Activated CD4-positive, alpha-beta T cell treated with anti-CD3 and anti-CD28 coated beads for 48 hours (primary cell): Measurements from ENCODE around the gene BAG1.
A peak's percentile ranks its signal among the peaks of the same experiment; 100 is the strongest.

Experiments
- DNase-seq: peaks from one replicate; pipeline ENCODE4 v3.0.0-alpha.2; 2020

BAG1 gene

DNA sequence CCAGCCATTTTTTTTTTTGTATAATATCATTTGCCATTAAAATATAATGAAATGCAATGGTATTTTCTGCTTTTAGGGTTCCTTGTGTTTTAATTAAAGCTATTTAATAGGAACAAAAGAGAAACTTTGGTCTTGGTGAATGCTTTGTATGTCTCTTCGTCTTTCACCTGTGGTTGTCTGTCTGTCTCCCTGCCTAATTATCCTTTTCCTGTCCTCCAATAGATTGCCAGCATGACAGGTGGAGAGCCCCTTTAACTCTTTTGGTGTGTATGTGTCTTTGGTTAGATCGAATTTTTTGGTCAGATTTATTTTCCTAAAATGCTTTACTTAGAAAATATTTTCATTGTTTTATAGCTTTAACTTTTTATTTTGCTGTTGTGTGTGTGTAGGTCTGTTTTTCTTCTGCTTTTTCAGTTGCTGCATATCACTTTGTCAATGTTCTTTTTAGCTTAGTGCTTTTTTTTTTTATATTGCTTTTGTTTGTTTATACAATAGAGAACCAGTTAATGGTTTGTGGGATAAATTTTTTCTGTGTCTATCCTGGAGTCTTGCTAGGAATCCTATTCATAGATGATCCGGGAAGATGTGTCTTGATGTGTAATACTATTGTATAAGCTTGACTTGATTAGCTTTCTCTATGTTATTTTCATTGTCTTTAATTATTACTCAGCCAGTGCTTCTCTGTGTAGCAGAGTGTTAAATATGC lies 8.9 kb upstream of the BAG1 start:
- no peak for DNase-seq

DNA sequence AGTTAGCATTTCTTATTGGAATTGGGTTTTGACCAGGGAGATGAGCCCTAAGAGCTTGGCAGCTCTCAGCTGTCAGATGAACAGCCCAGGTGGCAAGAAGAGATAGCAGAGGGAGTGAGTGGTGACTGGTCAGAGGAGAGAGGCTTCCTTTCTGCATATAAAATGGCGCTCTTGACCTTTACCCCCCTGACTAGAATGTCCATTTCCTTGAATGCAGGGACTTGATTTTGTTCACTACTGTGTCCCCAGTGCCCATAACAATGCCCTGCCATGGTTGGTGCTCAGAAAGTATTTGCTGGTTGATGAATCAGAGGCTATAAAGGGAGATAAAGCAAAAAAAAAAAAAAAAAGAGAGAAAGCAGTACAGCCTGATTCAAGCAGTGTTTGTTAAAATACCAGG lies 7.6 kb upstream of the BAG1 start:
- DNase-seq: no peak

DNA sequence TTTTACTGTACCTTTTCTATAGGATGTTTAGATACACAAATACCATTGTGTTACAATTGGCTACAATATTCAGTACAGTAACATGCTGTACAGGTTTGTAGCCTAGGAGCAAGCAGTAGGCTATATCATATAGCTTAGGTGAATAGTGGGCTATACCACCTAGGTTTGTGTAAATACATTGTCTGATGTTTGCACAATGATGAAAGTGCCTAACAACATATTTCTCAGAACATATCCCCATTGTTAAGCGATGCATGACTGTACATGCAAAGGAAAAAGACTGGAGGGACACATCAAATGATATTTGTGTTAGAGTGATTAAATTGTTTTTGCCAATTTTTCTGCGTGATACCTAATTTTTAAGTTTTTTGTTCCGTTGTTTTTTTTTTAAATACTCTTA lies 5.6 kb upstream of the BAG1 start:
- DNase-seq: no peak

DNA sequence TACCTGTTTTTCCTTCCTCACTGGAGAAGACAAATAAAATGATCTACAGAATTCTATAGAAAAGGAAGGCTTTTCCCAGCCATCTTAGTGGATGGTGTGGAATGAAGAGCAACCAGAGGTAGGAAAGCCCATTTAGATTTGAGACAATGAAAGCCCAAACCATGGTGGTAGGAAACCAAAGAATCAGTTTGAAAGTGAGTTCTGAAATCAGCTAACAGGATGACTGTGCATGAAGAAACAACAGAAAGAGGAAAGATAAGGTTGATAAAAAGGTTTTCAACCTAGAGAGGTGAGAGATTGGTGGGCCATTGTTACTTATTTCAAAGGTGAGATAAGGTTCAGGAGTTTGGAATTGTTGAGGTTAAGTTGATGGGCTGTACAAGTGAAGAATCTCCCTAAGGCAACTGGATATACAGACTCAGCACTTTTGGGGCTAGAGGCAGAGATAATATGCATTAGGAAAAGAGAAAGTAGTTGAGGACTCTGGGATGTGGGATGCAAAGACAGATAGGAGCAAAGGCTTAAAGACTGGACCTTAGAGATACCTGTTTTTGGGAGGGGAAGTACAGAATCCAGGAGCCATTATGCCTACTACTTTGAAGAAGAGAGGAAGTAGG lies 2.8 kb upstream of the BAG1 start:
- DNase-seq: no peak

DNA sequence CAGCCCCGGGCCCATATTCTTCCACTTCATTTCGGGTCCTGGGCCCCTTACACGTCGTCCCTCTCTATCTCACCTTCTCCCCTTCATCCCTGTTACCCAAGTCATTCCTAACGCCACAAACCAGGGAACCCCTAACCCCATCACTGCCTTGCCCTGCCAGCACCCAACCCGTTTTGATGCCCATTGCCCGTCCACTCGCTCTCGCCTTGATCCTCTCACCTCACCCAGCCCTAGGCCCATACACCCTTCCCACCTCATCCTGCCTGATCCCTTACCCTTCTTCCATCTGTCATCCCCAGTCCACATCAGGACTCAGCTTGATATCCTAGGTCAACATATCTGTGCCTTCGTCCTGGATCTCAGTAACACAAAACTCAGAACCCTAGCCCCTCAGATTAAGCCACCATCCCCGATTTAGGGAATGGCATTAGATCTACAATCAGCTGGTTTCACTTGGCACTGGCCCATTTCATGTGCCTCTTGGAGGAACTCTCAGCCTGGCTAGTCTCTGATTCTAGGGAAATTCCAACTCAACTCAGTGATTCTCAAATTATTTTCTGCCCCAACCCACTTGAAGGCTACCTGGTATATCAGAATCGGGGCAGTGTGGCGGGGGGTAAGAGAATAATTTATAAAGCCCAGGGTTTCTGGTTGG lies 830 bp upstream of the BAG1 start:
- DNase-seq: no peak

DNA sequence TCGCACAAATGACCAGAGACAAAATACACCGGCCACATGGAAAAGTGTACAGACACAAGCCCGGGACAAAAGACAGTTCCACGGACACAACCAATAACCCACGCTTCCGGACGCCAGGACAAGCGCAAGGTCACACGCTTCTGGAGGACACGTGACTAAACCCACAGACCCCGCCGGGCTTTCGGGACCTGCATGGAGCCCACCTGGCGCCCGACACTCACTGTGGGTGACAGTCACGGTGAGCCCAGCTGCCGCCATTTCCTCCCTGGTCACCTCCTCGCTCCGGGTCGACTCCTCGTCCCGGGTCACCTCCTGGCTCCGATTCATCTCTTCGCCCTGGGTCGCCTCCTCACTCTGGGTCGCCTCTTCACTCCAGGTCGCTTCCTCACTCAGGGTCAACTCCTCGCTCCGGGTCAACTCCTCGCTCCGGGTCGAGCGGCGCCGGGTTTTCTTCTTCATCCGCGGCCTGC lies 470 bp downstream of the BAG1 start:
- DNase-seq: peak; percentile 58

DNA sequence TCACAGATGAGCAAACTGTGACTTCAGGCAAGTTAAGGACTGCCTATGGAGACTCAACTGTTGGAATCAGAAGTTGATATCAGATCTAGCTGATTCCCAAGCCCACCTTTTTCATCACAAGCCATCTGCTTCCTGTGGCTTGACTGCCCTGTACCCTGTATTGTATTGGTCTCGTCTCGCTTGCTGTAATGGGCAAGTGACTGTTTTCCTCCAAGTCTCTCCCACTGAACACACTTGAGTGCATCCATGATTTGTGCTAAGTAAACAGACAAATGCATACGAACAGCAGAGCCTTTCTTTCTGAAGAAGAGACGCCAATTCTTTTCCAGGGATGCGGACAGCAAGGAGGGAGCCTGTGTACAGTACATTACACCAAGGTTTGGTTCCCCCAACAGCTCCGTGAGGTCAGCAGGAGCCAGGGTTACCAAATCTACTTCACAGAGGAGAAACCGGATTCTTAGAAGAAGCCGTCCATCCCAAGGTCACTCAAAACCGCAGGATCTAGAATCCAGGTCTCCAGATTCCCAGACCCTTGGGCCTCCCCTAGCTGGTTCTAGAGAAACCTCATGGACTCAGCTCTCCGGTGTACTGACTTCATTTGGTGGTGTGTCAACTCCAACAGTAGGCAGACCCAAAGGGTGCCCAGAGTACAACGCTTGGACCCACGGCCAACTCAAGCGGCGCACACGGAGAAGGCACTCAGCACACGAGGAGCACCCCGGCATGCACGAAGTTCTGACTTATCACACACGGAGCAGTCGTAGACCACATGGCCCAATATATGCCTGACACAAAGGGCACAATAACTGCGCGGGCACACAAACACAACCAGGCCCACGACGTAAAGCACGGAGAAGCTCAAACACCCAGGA lies 1.1 kb downstream of the BAG1 start:
- peak; percentile 41 for DNase-seq

DNA sequence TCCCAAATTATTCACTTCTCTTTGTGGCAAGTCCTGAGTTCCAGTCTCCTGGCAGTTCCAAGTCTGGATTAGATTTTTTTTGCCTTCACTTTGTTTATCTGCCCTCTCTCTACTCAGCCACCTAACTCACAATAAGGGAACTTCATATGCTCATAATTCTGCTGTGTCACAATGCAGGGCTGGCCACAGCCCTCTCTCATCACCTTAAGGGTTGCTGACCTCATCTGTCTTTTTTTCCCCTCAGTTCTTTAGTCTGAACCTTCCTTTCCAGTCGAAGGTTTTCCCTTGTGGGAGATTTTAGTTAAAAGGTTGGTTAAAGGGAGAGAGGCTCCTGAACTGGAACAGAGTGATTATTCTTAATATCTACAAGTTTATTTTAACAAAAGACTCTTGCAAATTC lies 4.1 kb downstream of the BAG1 start:
- no peak for DNase-seq

DNA sequence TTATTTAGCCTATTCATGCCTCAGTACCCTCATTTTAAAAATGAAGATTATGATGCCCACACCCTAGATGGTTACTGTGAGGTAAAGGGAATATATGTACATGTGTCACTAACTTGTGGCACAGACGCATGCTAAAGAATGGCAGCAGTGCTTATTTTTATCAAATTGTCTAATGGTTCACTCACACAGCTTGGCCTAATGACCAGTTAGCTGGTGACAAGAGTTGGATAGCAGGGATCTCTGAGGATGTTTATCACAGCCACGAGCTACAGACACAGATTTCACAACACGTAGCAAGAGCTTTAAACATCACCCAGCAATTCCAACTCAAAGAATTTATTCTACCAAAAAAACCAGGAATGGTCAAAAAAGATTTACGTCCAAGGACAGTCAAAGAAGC lies 7.2 kb downstream of the BAG1 start:
- DNase-seq: no peak

DNA sequence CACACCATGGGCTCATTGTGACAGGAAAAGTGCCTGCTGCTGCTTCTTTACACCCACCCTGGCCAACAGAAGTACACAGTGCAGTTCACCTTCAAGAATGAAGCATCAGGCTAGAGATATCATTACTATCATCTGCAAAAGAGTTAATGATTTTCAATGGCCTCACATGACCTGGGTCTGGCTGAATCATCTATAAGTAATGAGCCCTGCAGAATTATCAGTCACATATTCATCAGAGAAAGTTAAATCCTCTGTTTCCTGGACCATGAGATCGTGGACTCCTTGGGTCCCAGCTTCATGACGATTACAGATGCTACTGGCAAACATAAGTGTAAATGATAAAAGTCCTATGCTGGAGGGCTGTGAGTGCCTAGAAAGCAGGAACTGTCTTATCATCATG lies 8.3 kb downstream of the BAG1 start:
- DNase-seq: no peak

DNA sequence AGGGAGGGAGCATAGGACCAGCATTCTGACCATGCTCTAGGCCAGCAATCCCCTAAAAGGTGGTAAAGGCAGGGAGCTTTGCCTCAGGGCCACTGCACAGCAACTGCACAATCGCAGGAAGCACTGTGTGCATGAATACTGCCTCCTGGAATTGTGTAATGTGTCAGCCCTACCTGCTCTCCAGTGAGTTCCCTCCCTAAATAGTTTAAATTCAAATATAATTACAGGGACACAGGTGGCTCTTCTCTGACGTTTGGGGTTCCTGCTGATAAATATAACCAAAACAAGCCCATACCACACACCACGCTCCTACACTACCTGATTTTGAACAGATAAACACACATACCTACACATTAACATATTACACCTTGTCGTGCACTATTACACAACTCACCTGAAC lies 9.0 kb downstream of the BAG1 start:
- DNase-seq: no peak

DNA sequence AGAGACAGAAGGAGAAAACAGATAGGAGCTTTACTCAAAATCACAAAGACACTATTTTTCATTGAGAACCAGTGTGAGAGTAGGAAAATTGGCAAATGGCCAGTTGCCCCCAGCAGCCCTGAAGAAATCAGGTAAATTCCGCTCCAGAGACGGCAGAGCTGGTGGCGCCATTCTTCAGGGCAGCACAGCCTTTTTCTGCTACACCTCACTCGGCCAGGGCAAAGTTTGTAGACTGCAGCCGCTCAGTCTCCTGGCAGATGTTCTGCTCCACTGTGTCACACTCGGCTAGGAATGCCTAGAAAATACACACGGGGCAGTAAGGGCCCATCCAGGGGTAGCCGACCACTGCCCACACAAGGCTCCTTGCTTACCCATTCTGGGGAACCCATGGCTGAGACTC lies 9.5 kb downstream of the BAG1 start:
- DNase-seq: no peak

DNA sequence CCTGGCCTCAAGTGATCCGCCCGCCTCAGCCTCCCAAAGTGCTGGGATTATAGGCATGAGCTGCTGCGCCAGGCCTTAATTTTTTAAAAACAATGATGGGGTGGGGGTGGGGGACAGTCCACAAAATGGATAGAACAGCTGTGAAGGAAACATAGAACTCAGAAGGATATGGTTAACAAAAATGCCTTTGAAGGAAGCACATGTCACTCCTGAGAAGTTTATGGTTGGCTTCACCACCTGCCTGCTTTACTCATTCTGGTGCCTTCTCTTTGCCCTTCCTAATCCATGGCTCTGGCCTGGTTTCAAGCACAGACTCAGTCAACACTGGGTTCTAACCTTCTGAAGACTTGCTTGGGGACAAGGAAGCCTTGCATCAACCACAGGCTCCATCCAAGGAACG lies 10.3 kb downstream of the BAG1 start:
- DNase-seq: no peak

DNA sequence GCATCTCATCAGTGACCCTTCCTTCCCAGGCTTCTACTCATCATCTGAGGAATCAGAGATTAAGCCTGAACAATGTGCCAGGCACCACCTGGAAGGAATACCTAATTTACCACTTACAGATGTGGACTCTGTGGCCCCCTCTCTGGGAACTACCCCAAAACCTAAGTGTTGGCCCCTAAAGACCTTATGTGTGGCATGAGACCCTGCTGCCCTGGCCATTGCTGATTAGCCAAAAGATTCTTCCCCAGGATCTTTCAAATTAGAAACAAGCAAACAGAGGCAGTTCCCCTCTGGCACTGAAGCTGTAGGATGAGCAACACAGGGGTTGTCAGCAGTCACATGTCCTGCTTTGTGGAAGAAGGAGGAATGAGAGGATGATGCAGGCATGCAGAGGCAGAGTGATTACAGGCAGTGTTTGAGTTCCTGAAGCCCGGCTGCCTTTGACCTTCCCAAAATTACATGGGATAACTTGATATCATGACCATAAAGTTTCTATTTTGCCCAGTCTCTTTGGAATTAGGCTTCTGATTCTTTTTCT lies 14.0 kb downstream of the BAG1 start:
- DNase-seq: no peak

DNA sequence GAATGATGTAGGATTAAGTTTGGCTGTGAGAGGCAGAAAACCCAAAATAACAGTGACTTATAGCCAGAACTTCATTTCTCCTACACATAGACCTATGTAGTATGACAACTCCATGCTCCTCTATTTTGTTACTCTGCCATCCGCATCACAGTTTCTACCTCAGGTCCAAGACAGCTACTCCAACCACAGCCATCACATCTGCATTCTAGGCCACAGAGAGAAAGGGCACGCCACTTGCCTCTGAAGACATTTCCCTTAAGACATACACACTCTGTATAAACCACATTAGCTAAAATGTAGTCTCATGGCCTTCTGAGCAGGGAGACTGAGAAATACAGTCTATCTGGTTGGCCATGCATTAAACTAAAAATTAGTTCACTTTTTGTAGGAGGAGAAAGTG lies 14.5 kb downstream of the BAG1 start:
- DNase-seq: no peak

DNA sequence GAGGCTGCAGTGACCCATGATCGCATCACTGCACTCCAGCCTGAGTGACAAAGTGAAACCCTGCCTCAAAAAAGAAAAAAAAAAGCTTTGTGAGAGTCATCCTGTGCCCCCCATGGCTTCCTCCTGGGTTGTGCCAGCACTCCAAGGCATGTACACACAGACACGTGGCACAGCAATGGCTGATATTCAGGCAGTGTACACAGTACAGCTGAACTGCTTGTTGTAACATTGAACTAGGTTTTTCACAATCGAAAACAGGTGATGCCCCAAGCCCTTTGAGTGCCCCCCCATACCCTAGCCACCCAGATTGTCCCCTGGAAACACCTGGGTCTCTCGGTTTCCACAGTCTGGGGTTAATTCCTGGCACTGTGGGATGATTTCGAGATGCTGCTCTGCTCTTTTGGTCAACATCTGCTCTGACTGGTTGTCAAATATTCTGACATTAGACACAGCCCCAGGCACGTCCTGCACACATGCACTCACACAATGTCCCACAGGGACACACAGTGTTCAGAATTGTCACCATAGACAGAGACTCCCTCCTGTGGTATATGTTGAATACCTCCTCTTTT lies 15.3 kb downstream of the BAG1 start:
- no peak for DNase-seq

DNA sequence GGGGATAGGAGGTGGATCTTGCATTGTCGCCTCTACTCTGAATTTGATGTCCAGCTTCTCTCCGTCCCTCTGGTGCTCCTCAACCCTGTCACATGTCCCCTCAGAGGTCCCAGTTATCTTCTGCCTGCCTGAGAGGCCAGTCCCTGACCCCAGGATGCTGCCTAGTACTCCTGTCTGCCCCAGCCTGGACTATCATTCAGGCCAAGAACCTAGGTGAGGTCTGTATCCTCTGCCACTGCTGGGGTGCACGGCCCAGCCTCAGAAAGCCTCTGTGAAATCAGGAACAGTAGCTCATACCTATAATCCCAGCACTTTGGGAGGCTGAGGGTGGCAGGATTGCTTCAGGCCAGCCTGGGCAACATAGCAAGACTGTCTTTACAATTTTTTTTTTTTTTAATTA lies 15.9 kb downstream of the BAG1 start:
- no peak for DNase-seq

DNA sequence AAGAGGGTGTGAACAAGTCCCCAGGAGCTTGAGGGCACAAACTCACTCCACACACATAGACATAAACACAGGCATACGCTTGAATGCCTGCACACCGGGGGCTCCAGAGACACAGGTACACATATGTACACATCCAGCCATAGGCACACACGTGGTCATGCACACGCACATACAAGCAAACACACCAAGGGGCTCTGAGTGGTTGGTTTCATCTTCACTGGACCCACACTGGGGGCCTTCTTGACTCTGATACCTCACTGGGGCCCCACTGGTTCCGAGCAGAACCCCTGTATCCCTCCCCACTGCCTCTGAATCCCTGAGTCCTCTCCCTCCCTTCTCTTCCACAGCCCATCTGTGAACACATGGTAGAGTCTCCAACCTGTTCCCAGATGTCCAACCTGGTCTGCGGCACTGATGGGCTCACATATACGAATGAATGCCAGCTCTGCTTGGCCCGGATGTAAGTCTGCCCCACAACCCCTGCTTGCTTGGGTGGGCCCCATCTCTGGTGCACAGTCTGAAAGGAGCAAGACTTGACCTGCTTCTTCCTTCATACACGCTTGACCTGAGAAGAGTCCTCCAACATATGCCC lies 18.1 kb downstream of the BAG1 start:
- no peak for DNase-seq

DNA sequence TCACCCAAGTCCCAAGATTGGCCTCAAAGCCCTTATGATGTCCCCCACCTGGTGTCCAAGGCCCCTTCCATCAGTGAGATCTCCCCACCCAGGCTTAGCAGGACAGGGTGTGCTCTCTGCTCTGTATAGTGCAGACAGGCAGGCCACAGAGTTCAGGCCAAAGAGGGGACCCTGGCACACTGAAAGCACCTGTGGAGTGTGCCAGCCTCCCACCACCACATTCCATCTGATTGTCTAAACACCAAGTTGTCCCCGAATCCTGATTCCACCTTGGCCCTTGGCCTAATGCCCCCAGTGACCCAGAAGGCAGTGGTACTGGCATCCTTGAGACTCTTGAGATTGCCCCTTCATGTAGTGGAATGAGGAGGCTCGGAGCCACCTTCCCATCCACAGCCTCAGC lies 19.2 kb downstream of the BAG1 start:
- no peak for DNase-seq

DNA sequence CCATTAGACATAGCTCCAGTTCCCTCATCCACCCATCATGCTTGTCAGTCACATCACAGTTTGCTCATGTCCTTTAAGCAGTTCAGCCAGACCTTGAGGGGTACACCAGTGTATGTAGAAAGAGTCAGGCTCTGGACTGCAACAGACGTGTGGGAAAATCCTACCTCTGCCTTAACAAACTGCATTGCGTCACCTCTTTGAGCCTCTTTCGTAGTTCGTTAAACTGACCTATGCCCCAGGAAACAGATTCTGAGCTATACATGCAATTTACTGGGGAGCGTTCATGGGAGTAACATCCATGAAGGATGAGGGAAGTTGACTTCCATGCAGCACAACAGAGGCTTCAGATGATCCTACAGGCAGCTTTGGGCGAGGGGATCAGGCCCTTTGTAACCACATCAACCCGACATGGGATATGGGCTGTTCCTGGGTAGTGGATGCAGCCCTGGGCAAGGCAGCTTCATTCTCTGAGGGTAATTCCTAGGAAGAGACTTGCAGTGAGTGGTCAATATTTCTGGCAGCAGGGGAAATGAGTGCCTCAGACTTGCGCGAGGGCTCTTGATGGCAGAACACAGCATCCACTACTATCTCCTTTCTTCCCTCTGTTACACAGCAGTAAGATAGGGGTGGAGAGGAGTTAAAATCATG lies 20.2 kb downstream of the BAG1 start:
- no peak for DNase-seq

DNA sequence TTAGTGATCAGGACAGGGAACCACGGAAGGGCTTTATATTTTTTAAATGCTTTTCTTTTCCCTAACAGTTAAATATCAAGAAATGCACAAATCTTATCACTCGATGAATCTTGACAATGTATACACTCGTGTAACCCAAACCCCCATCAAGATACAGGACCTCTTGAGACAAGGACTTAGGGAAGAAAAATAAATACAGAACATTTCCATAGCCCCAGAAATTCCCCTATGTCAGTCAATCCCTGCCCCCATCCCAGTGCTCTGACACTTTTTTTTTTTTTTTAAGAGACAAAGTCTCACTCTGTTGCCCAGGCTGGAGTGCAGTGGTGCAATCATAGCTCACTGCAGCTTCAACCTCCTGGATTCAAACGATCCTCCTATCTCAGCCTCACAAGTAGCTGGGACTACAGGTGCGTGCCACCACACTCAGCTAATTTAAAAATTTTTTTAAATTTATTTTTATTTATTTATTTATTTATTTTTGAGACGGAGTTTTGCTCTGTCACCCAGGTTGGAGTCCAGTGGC lies 21.8 kb downstream of the BAG1 start:
- no peak for DNase-seq

DNA sequence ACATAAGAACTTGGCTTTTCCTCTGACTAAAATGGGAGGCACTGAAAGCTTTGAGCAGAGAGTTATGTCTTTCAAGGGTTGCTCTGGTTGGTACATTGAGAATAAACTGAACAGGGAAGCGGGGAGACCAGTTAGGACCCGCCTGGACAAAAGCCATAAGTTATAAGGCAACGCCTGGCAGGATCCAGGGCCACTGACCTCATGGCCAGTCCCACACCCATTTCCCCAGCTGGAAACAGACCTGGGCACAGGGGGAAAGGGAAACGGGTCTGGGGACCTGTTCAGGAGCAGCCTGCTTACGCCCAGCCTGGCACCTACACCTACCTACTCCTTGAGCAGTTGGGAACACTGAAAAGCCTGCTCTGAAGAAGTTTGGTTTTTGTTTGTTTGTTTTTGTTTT lies 23.2 kb downstream of the BAG1 start:
- no peak for DNase-seq
